Endothelial cell of umbilical vein (primary cell): ENCODE data around the gene THSD7A. TPM values are rescaled to one million over a fixed set of nuclear protein-coding genes. Genes with fewer than 3 reads are reported as not detected.

ENCODE experiments used
- BruUV-seq: library from RNA; stranded (reverse); fragments of 400-500 nt; replicated peaks from 2 replicates; lab custom pipeline; 2021; lab: Mats Ljungman, UMichigan
- CTCF ChIA-PET: fragments of 300-600, 350-600 bp; sonication (Branson Sonifier 250); formaldehyde crosslinking; loops from one replicate; lab custom pipeline; 2021; ENCODE audit warnings: antibody characterized with exemption, inconsistent platforms; lab: Charles Lee
- POLR2A ChIA-PET: fragments of 300-600, 350-600 bp; sonication (Branson Sonifier 250); formaldehyde crosslinking; loops from one replicate; lab custom pipeline; 2021; ENCODE audit warnings: antibody characterized with exemption, inconsistent platforms; lab: Charles Lee
- DNase-seq: peaks from one replicate; pipeline ENCODE4 v3.0.0-alpha.2; 2011; ENCODE audit warnings: low read depth, low spot score
- FAIRE-seq: peaks from 2 replicates; lab custom pipeline; 2011; peaks lifted over from hg19 to GRCh38; lab: Jason Lieb, UNC
- H2AFZ ChIP-seq: 2 replicates; pipeline ENCODE4 v1.6.0; 2012; ENCODE audit warnings: low read depth, low read length, control low read depth, inconsistent platforms
- H3K27ac ChIP-seq: 2 replicates; pipeline ENCODE4 v1.5.1; 2011; ENCODE audit warnings: low read depth, mild to moderate bottlenecking, control low read depth, low read length, moderate library complexity; ENCODE audit not compliant: insufficient read depth
- H3K27me3 ChIP-seq, 2 experiments: 2 replicates each; pipeline versions ENCODE4 v1.6.0 to v1.6.1; 2011; ENCODE audit warnings: low read length in 2 of 2, mixed read lengths in 1 of 2; ENCODE audit not compliant: control insufficient read depth in 2 of 2, insufficient read depth in 2 of 2
- H3K36me3 ChIP-seq, 2 experiments: 2 replicates in 1 of 2; 3 replicates in 1 of 2; pipeline ENCODE4 v1.5.1; 2011; ENCODE audit warnings: low read length in 2 of 2, mild to moderate bottlenecking in 1 of 2, moderate library complexity in 1 of 2; ENCODE audit not compliant: control insufficient read depth in 2 of 2, insufficient read depth in 2 of 2; ENCODE audit errors: extremely low read depth in 1 of 2
- H3K4me1 ChIP-seq: 3 replicates; pipeline ENCODE4 v1.5.1; 2011; ENCODE audit warnings: mild to moderate bottlenecking, low read length; ENCODE audit not compliant: control insufficient read depth, insufficient read depth; ENCODE audit errors: extremely low read depth
- H3K4me2 ChIP-seq: 2 replicates; pipeline ENCODE4 v1.6.1; 2011; ENCODE audit warnings: low read length, control low read depth, mixed read lengths; ENCODE audit not compliant: insufficient read depth
- H3K4me3 ChIP-seq, 3 experiments: fragments of 200-600 bp in 1 of 3; sonication (generic), shearing (Covaris generic) in 1 of 3; replicated peaks in 1 of 3; 2 replicates each; pipeline ENCODE4 v1.5.1; 2011 to 2016; ENCODE audit warnings: control low read depth in 3 of 3, low read length in 3 of 3, mild to moderate bottlenecking in 2 of 3, inconsistent platforms in 1 of 3, low read depth in 1 of 3, moderate library complexity in 1 of 3; ENCODE audit not compliant: insufficient read depth in 1 of 3
- H3K79me2 ChIP-seq: 2 replicates; pipeline ENCODE4 v1.6.0; 2012; ENCODE audit warnings: low read length, inconsistent platforms; ENCODE audit not compliant: control insufficient read depth, insufficient read depth
- H3K9ac ChIP-seq: replicated peaks from 2 replicates; pipeline ENCODE3; 2011; ENCODE audit warnings: low read length, control low read depth; ENCODE audit not compliant: insufficient read depth; ENCODE audit errors: extremely low read depth
- H3K9me1 ChIP-seq: replicated peaks from 3 replicates; pipeline ENCODE4 v1.6.0; 2011; ENCODE audit warnings: mild to moderate bottlenecking, low read length; ENCODE audit not compliant: control insufficient read depth, insufficient read depth; ENCODE audit errors: extremely low read depth
- H3K9me3 ChIP-seq: replicated peaks from 2 replicates; pipeline ENCODE4 v1.5.1; 2012; ENCODE audit warnings: low read length, inconsistent platforms; ENCODE audit not compliant: control insufficient read depth, insufficient read depth
- H4K20me1 ChIP-seq: replicated peaks from 2 replicates; pipeline ENCODE3; 2011; ENCODE audit warnings: mild to moderate bottlenecking, low read length; ENCODE audit not compliant: control insufficient read depth, insufficient read depth; ENCODE audit errors: extremely low read depth
- EZH2 ChIP-seq: IDR thresholded peaks from 2 replicates; pipeline ENCODE4 v1.6.1; 2012; ENCODE audit warnings: borderline replicate concordance, low read depth, mild to moderate bottlenecking, moderate library complexity, low read length, inconsistent platforms; ENCODE audit not compliant: severe bottlenecking
- FOS ChIP-seq: IDR thresholded peaks from 2 replicates; pipeline ENCODE4 v1.6.1; 2011; ENCODE audit warnings: mild to moderate bottlenecking, low read length, moderate library complexity, borderline replicate concordance; ENCODE audit not compliant: insufficient read depth
- GATA2 ChIP-seq: IDR thresholded peaks from 2 replicates; pipeline ENCODE4 v1.7.0; 2011; ENCODE audit warnings: low read depth, mild to moderate bottlenecking, moderate library complexity, mixed read lengths, low read length; ENCODE audit not compliant: insufficient read length, insufficient read depth
- JUN ChIP-seq: IDR thresholded peaks from 2 replicates; pipeline ENCODE4 v1.6.1; 2011; ENCODE audit warnings: borderline replicate concordance, low read depth; ENCODE audit not compliant: insufficient read length, insufficient read depth
- MYC ChIP-seq: IDR thresholded peaks from one replicate; pipeline ENCODE4 v1.6.1; 2011; ENCODE audit warnings: mild to moderate bottlenecking, low read depth, low read length
- POLR2A ChIP-seq: IDR thresholded peaks from 2 replicates; pipeline ENCODE4 v1.6.1; 2012; ENCODE audit warnings: low read depth, mild to moderate bottlenecking, control low read depth, low read length
- POLR2AphosphoS5 ChIP-seq: IDR thresholded peaks from 2 replicates; pipeline ENCODE4 v1.6.1; 2012; ENCODE audit warnings: low read depth, mild to moderate bottlenecking, control low read depth, low read length, moderate library complexity; ENCODE audit not compliant: insufficient read depth
- dilution Hi-C: fragments of 300-500 bp; cut with MboI; formaldehyde crosslinking; loops from one replicate; pipeline ENCODE4 v1.15.0; 2019; ENCODE audit warnings: low sequenced_read_pairs; ENCODE audit not compliant: extremely low pct_ligation_motif_present
- intact Hi-C: fragments of 100-400 bp; cut with micrococcal nuclease; formaldehyde crosslinking; loops from one replicate; pipeline ENCODE4 v1.10.0; 2022
- polyA plus RNA-seq, 4 experiments: library from polyadenylated mRNA; depleted of rRNA in 3 of 4; stranded (reverse) in 3 of 4; unstranded in 1 of 4; fragments of >200 nt; gene quantifications; 2 replicates each; pipeline versions ENCODE4 v1.2.1 to v1.2.3, GENCODE V29; 2011 to 2012; ENCODE audit warnings: missing spikeins in 1 of 4
- total RNA-seq: library from RNA; stranded (reverse); gene quantifications from 2 replicates; pipeline ENCODE4 v1.2.3, GENCODE V29; 2021
- TF ChIP-seq, protein P1 (sequence below), 2 donors: IDR thresholded peaks; 1 replicate in 1 of 2; 2 replicates in 1 of 2; pipeline ENCODE4 v1.5.1; 2011; ENCODE audit warnings: low read length in 2 of 2, mild to moderate bottlenecking in 2 of 2, moderate library complexity in 2 of 2, control low read depth in 1 of 2, inconsistent platforms in 1 of 2, low read depth in 1 of 2; ENCODE audit not compliant: insufficient read depth in 1 of 2; ENCODE audit errors: extremely low read depth in 1 of 2
- TF ChIP-seq, protein P2 (sequence below): IDR thresholded peaks from 2 replicates; pipeline ENCODE4 v1.6.1; 2011; ENCODE audit not compliant: insufficient read depth, insufficient read length

THSD7A gene
- total and polyA plus RNA-seq, 2 donors (not counting 3 experiments of a cell fraction or from before 2014, with no cell fraction given): 3.3 to 12.7 TPM

DNA sequence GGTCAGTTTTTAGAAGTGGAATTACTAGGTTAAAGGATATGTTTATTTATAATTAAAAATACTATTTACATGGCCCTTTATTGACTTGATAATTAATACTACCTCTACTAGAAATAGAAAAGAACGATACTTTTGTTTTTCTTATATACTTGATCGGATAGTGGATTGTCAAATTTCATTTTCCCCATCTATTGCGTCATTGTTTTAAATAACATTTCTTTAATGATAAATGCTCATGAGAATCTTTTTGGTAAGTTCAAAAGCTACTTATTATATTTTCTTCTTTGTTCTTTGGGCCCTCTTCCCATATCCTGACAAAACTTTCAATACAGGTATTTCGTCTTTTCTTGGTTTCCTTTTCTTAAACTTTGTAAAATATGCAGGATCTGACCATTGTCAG, 465.9 kb downstream of the THSD7A start:
- BruUV-seq: no TSS peak
- DNase-seq: no peak
- Histone ChIP-seq H2AFZ (no peak overlapping the region), H3K27me3 (no peaks in the 10 kb centered on the region), H3K4me1 (no peaks in the 10 kb centered on the region), H3K79me2 (no peaks in the 10 kb centered on the region), H3K4me3 (no peak overlapping the region), H4K20me1 (no peaks in the 10 kb centered on the region), H3K27ac (no peak overlapping the region), H3K9me1 (no peaks in the 10 kb centered on the region), H3K9ac (no peak overlapping the region), H3K4me2 (no peak overlapping the region), H3K9me3 (no peaks in the 10 kb centered on the region), H3K36me3 (no peaks in the 10 kb centered on the region)
- FAIRE-seq: no peak
- POLR2A ChIA-PET: no interaction called here
- TF ChIP-seq FOS (no peak), GATA2 (no peak), JUN (no peak), EZH2 (no peak), MYC (no peak), POLR2A (no peak), POLR2AphosphoS5 (no peak)
- TF ChIP-seq, protein P1, sequence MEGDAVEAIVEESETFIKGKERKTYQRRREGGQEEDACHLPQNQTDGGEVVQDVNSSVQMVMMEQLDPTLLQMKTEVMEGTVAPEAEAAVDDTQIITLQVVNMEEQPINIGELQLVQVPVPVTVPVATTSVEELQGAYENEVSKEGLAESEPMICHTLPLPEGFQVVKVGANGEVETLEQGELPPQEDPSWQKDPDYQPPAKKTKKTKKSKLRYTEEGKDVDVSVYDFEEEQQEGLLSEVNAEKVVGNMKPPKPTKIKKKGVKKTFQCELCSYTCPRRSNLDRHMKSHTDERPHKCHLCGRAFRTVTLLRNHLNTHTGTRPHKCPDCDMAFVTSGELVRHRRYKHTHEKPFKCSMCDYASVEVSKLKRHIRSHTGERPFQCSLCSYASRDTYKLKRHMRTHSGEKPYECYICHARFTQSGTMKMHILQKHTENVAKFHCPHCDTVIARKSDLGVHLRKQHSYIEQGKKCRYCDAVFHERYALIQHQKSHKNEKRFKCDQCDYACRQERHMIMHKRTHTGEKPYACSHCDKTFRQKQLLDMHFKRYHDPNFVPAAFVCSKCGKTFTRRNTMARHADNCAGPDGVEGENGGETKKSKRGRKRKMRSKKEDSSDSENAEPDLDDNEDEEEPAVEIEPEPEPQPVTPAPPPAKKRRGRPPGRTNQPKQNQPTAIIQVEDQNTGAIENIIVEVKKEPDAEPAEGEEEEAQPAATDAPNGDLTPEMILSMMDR (IDR thresholded peaks at IDR 0.05; ENCODE audit: extremely low read depth in 1 of 2, insufficient read depth in 1 of 2, low read depth in 1 of 2, low read length in 2 of 2): no peak
- TF ChIP-seq, protein P2, sequence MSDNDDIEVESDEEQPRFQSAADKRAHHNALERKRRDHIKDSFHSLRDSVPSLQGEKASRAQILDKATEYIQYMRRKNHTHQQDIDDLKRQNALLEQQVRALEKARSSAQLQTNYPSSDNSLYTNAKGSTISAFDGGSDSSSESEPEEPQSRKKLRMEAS: no peak
- CTCF ChIA-PET: no interaction called here
- intact Hi-C loops: no loop called here
- dilution Hi-C loops: no loop called here
